A549 treated with AZD9567 at 1 μM for 4 hours (cell line): ENCODE measurements around the gene OR4K2. TPM values are rescaled to one million over a fixed set of nuclear protein-coding genes. Genes with fewer than 3 reads are reported as not detected.

Experiments used
- total RNA-seq: library from RNA; stranded (reverse); fragments of 200-300 nt; extraction: Qiagen RNA extraction; gene quantifications from 5 replicates; pipeline ENCODE4 v1.2.3, GENCODE V29; 2022; ENCODE audit not compliant: insufficient read depth

Gene OR4K2
- total RNA-seq, result not detected in 5 replicates

GRCh38 chr14:19874842-19875241 lies at the start of gene OR4K2:
OR4K2 (plus strand) TSS chr14:19875142; CDS start chr14:19876268, 1,126 bp downstream.

DNA sequence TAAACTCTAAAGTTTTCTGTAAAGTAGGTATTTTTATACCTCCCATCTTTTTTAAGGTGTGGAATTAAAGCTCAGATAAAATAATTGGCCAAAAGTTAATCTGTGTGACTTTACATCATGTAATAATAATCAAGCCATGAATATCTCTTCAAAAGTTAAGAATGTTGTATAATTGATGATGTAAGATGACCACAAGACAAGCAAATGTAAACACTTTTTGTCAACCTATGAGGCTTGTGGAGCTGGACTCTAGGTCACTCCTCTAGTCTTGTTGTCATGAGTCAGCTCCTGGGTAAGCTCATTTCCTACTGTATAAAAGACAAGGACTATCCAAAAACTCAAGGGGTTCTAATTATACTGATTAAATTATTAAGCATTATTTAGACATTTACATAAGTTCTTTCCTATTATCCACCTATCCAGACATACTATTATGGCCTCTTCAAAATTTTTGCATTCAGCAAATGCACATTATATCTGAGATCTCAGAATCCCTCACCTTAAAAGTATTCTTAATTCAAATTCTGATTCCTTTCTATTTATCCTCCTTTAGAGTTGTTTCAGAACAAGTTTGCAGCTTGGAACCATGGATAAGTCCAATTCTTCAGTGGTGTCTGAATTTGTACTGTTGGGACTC lies 45.2 kb downstream of the OR4K2 start, which contains the start of gene OR4K5:
Gene OR4K5 (plus strand): TSS at position 587 of the 637 bp plus-strand sequence. CDS start 0 bp downstream, at position 587.

GRCh38 chr14:19930617-19931016 lies 55.7 kb downstream of the OR4K2 start, which contains the start of gene OR4K1:
OR4K1 (plus strand) TSS chr14:19930917; CDS start chr14:19935667, 4,750 bp downstream.

Other genes starting within 250 kb of the OR4K2 start
- gene OR11H2, start 161.3 kb upstream of the OR4K2 start, total RNA-seq, result not detected in 5 replicates
- not detected in 5 replicates for gene OR4Q3, start 131.6 kb upstream of the OR4K2 start, total RNA-seq
- not detected in 5 replicates for gene OR4M1, start 101.6 kb upstream of the OR4K2 start, total RNA-seq
- not detected in 5 replicates for gene OR4N2, start 71.4 kb upstream of the OR4K2 start, total RNA-seq
- gene OR4K5, start 45.5 kb downstream of the OR4K2 start, total RNA-seq, result not detected in 5 replicates
- not detected in 5 replicates for gene OR4K1, start 55.8 kb downstream of the OR4K2 start, total RNA-seq
- not detected in 5 replicates for gene OR4K15, start 100.4 kb downstream of the OR4K2 start, total RNA-seq
- not detected in 5 replicates for gene OR4Q2, start 127.0 kb downstream of the OR4K2 start, total RNA-seq
- not detected in 5 replicates for gene OR4K14, start 144.2 kb downstream of the OR4K2 start, total RNA-seq
- gene OR4K13, start 160.9 kb downstream of the OR4K2 start, total RNA-seq, result not detected in 5 replicates
- gene OR4L1, start 184.9 kb downstream of the OR4K2 start, total RNA-seq, result not detected in 5 replicates
- gene OR4K17, start 235.6 kb downstream of the OR4K2 start, total RNA-seq, result not detected in 5 replicates